B cell (primary cell): ENCODE results near the gene BTD. TPM values are rescaled to one million over a fixed set of nuclear protein-coding genes. Genes with fewer than 3 reads are reported as not detected.

Experiments used
- ATAC-seq: fragments of 200-7000 bp; cut with Tn5 transposase; one replicate; pipeline ENCODE4 v1.10.0; 2021; ENCODE audit warnings: low read depth, mild to moderate bottlenecking, moderate number of reproducible peaks, moderate library complexity
- CTCF ChIA-PET: fragments of 350-600 bp; sonication (Branson Sonifier 250); formaldehyde crosslinking; loops from one replicate; lab custom pipeline; 2021; ENCODE audit warnings: antibody characterized with exemption, inconsistent platforms; lab: Charles Lee
- POLR2A ChIA-PET: fragments of 350-600 bp; sonication (Branson Sonifier 250); formaldehyde crosslinking; loops from one replicate; lab custom pipeline; 2021; ENCODE audit warnings: antibody characterized with exemption; lab: Charles Lee
- DNase-seq: peaks from one replicate; pipeline ENCODE4 v3.0.0; 2013
- H2AFZ ChIP-seq: 2 replicates; pipeline ENCODE4 v1.6.1; 2012; ENCODE audit warnings: mild to moderate bottlenecking, low read depth, low read length; ENCODE audit not compliant: insufficient read depth, poor library complexity, severe bottlenecking
- H3K27ac ChIP-seq, 2 donors: 1 replicate in 1 of 2; 2 replicates in 1 of 2; pipeline ENCODE4 v1.5.1; 2012 to 2013; ENCODE audit warnings: low read length in 2 of 2, mild to moderate bottlenecking in 2 of 2, moderate library complexity in 1 of 2
- H3K27me3 ChIP-seq, 4 experiments: fragments of 200-600 bp in 1 of 4; sonication (generic) in 1 of 4; replicated peaks in 1 of 4; 1 replicate in 2 of 4; 2 replicates in 2 of 4; pipeline versions ENCODE4 v1.6.1 to v1.7.0; 2013 to 2016; ENCODE audit warnings: low read length in 3 of 4, mild to moderate bottlenecking in 2 of 4, mixed read lengths in 1 of 4, moderate library complexity in 1 of 4; ENCODE audit not compliant: insufficient read depth in 4 of 4, control insufficient read depth in 3 of 4; ENCODE audit errors: control extremely low read depth in 1 of 4
- H3K36me3 ChIP-seq, 2 experiments: replicated peaks in 1 of 2; 1 replicate in 1 of 2; 2 replicates in 1 of 2; pipeline versions ENCODE4 v1.6.1 to v1.7.1; 2013; ENCODE audit warnings: low read length in 1 of 2; ENCODE audit not compliant: insufficient read depth in 2 of 2, control insufficient read depth in 1 of 2; ENCODE audit errors: control extremely low read depth in 1 of 2, extremely low read depth in 1 of 2
- H3K4me1 ChIP-seq, 2 donors: fragments of 200-600 bp in 1 of 2; sonication (generic) in 1 of 2; 1 replicate in 1 of 2; 2 replicates in 1 of 2; pipeline versions ENCODE4 v1.5.1 to v1.6.1; 2013 to 2017; ENCODE audit warnings: low read length in 2 of 2; ENCODE audit not compliant: control insufficient read depth in 2 of 2, insufficient read depth in 2 of 2
- H3K4me2 ChIP-seq: replicated peaks from 2 replicates; pipeline ENCODE3; 2012; ENCODE audit warnings: mild to moderate bottlenecking, low read depth, low read length; ENCODE audit not compliant: poor library complexity, severe bottlenecking
- H3K4me3 ChIP-seq, 5 experiments: fragments of 200-600 bp in 1 of 5; sonication (generic) in 1 of 5; 1 replicate in 3 of 5; 2 replicates in 2 of 5; pipeline versions ENCODE4 v1.5.1 to v1.7.0; 2011 to 2016; ENCODE audit warnings: low read length in 4 of 5, mild to moderate bottlenecking in 4 of 5, low read depth in 2 of 5, control low read depth in 1 of 5, moderate library complexity in 1 of 5; ENCODE audit not compliant: insufficient read depth in 1 of 5; ENCODE audit errors: control extremely low read depth in 1 of 5, extremely low read depth in 1 of 5
- H3K79me2 ChIP-seq: fragments of 200-600 bp; sonication (generic); one replicate; pipeline ENCODE4 v1.6.0; 2016; ENCODE audit warnings: low read length; ENCODE audit not compliant: control insufficient read depth, insufficient read depth
- H3K9ac ChIP-seq: fragments of 200-600 bp; sonication (generic); 2 replicates; pipeline ENCODE4 v1.6.1; 2017; ENCODE audit warnings: mild to moderate bottlenecking, low read length, moderate library complexity
- H3K9me3 ChIP-seq, 3 donors: one replicate each; pipeline versions ENCODE4 v1.6.1 to v1.7.1; 2013; ENCODE audit warnings: low read length in 2 of 3; ENCODE audit not compliant: control insufficient read depth in 2 of 3, insufficient read depth in 1 of 3; ENCODE audit errors: control extremely low read depth in 1 of 3
- H4K20me1 ChIP-seq: 2 replicates; pipeline ENCODE4 v1.6.0; 2012; ENCODE audit warnings: mild to moderate bottlenecking, low read length; ENCODE audit not compliant: insufficient read depth, control insufficient read depth, poor library complexity, severe bottlenecking
- H3K27ac Mint-ChIP-seq: one replicate; pipeline ENCODE4 v1.8.0; 2021; ENCODE audit warnings: mixed read lengths
- H3K27me3 Mint-ChIP-seq: one replicate; pipeline ENCODE4 v1.8.0; 2021; ENCODE audit warnings: mixed read lengths
- H3K4me1 Mint-ChIP-seq: one replicate; pipeline ENCODE4 v1.8.0; 2021; ENCODE audit warnings: mixed read lengths
- H3K4me3 Mint-ChIP-seq: one replicate; pipeline ENCODE4 v1.8.0; 2021; ENCODE audit warnings: mixed read lengths
- H3K9me3 Mint-ChIP-seq: one replicate; pipeline ENCODE4 v1.8.0; 2022; ENCODE audit warnings: mixed read lengths; ENCODE audit not compliant: insufficient read depth
- CTCF ChIP-seq: fragments of 200-600 bp; IDR thresholded peaks from one replicate; pipeline ENCODE4 v1.8.0; 2022; ENCODE audit warnings: antibody characterized with exemption, mild to moderate bottlenecking
- EZH2 ChIP-seq: IDR thresholded peaks from 2 replicates; pipeline ENCODE4 v1.6.1; 2012; ENCODE audit warnings: borderline replicate concordance, low read depth, mild to moderate bottlenecking, moderate library complexity, low read length; ENCODE audit not compliant: insufficient read depth, poor library complexity, severe bottlenecking
- WGBS: methylation state at CpG from one replicate; pipeline ENCODE4 v1.1.5; 2013; ENCODE audit warnings: missing lambda C conversion rate; ENCODE audit not compliant: insufficient coverage; 5-methylcytosine and 5-hydroxymethylcytosine counted together
- intact Hi-C: fragments of 100-400 bp; cut with micrococcal nuclease; formaldehyde crosslinking; loops from one replicate; pipeline ENCODE4 v1.10.0; 2022
- polyA plus RNA-seq: library from polyadenylated mRNA; depleted of rRNA; stranded (reverse); fragments of >200 nt; gene quantifications from 2 replicates; pipeline ENCODE4 v1.2.3, GENCODE V29; 2012
- total RNA-seq, 2 donors: library from RNA; stranded (reverse); fragments of 120-200 nt in 1 of 2; gene quantifications; 1 replicate in 1 of 2; 2 replicates in 1 of 2; pipeline versions ENCODE4 v1.2.3 to v1.2.4, GENCODE V29; 2013 to 2022

Gene BTD
- total and polyA plus RNA-seq, 2 donors (not counting 1 experiment from before 2014, with no cell fraction given): 8.2 to 25.3 TPM

DNA sequence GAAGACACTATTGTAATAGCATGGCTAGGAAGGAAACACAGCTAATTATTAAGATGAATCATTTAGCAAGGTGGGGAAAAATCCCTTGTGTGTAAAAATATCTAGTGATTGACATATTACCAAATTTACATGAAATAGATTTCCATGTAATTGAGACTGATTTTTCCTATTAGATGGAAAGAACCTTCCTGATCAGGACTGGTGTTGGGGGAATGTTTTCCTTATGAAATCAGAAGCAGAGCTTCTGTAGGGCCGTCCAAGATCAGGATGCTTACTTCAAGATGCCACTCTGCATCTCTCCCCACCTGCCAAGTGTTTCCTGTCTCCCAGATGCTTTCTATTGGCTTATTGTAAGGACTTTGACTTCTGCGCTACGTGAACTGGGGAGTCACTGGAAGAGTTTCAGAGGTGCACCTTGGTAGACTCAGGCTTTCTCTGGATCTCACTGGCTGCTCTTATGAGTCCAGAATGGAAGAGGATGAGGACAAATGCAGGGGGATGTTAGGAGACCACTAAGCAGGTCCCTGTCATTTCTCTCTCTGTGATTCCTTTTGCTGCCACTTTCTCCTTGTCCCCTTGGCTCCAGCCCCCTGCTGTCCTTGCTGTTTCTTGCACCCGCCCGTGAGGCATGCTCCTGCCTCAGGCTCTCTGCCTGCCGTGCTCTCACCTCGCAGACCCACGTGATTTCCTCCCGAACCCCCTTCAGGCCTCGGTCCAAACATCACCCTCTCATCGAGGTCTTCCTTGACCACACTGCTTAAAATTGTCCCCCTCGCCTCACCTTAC, 30.1 kb downstream of the BTD start:
- no peak overlapping the region for H3K9ac ChIP-seq
- H3K4me2 ChIP-seq: no peak overlapping the region
- H2AFZ ChIP-seq: no peak overlapping the region
- H3K4me3 Mint-ChIP-seq: no peak overlapping the region
- intact Hi-C loops: loop anchor here (2.0 kb wide), 1 partner anchor 67 kb away; no protein-coding TSS in a partner anchor
- H3K27me3 ChIP-seq: no peaks in the 10 kb centered on the region
- CTCF ChIA-PET: interaction anchor here (1.3 to 6.7 kb wide), 7 partner anchors 12 to 617 kb away, joined by 3 to 87 read pairs (median 5); partner anchors contain the start of gene ANKRD28
- H3K27ac Mint-ChIP-seq: peak overlapping the region; percentile 7
- no peak overlapping the region for H3K27ac ChIP-seq
- H3K36me3 ChIP-seq: no peaks in the 10 kb centered on the region
- POLR2A ChIA-PET: no interaction called here
- no peaks in the 10 kb centered on the region for H3K79me2 ChIP-seq
- no peaks in the 10 kb centered on the region for H3K9me3 ChIP-seq
- H3K27me3 Mint-ChIP-seq: no peaks in the 10 kb centered on the region
- no peak for TF ChIP-seq EZH2
- no peak for TF ChIP-seq CTCF
- H3K4me1 Mint-ChIP-seq: peaks cover 21% of the 10 kb centered on the region
- DNase-seq (no peak), ATAC-seq (no peak)
- H3K4me1 ChIP-seq: peaks cover 13 to 15% of the 10 kb centered on the region in 2 donors
- no peak overlapping the region for H3K4me3 ChIP-seq
- no peaks in the 10 kb centered on the region for H4K20me1 ChIP-seq
- WGBS: 95% methylated on average over 11 of the region's 12 CpGs
- no peaks in the 10 kb centered on the region for H3K9me3 Mint-ChIP-seq

GRCh38 chr3:15632212-15632580, 30.7 kb downstream of the BTD start:
- Histone ChIP-seq H2AFZ (no peak overlapping the region), H3K79me2 (no peaks in the 10 kb centered on the region), H3K4me3 (no peak overlapping the region), H3K27me3 (no peaks in the 10 kb centered on the region), H3K4me2 (no peak overlapping the region), H3K27ac (no peak overlapping the region), H4K20me1 (no peaks in the 10 kb centered on the region), H3K9ac (no peak overlapping the region), H3K9me3 (no peaks in the 10 kb centered on the region), H3K4me1 (peaks cover 13 to 21% of the 10 kb centered on the region in 2 donors), H3K36me3 (no peaks in the 10 kb centered on the region)
- no peaks in the 10 kb centered on the region for H3K27me3 Mint-ChIP-seq
- CTCF ChIA-PET: interaction anchor here (6.7 kb wide), 1 partner anchor 179 kb away, joined by 87 read pairs; no protein-coding TSS in a partner anchor
- ATAC-seq (no peak), DNase-seq (no peak)
- H3K9me3 Mint-ChIP-seq: no peaks in the 10 kb centered on the region
- H3K27ac Mint-ChIP-seq: no peak overlapping the region
- POLR2A ChIA-PET: no interaction called here
- intact Hi-C loops: no loop called here
- H3K4me3 Mint-ChIP-seq: no peak overlapping the region
- H3K4me1 Mint-ChIP-seq: peaks cover 24% of the 10 kb centered on the region
- 98% methylated on average over 4 of the region's 4 CpGs for WGBS
- TF ChIP-seq CTCF (no peak), EZH2 (no peak)
